GM12878 (cell line): ENCODE data around the gene C9orf78.

Experiments used
- CHD2 ChIP-seq: IDR thresholded peaks from 2 replicates; pipeline ENCODE4 v1.6.1; 2011; ENCODE audit warnings: low read depth, low read length, improper control_type of control experiment, borderline replicate concordance
- CTCF ChIP-seq, 3 experiments: IDR thresholded peaks in 2 of 3; conservative IDR thresholded peaks in 1 of 3; 2 replicates each; pipeline ENCODE4 v1.5.1; 2011; ENCODE audit warnings: low read depth in 3 of 3, low read length in 3 of 3, mild to moderate bottlenecking in 3 of 3, control low read depth in 2 of 3, moderate library complexity in 2 of 3, inconsistent platforms in 1 of 3, mixed read lengths in 1 of 3; ENCODE audit not compliant: control insufficient read depth in 2 of 3, insufficient read depth in 1 of 3; ENCODE audit errors: extremely low read depth in 1 of 3
- ETV6 ChIP-seq, 2 experiments: fragments of 450-650 bp in 1 of 2; IDR thresholded peaks in 1 of 2; conservative IDR thresholded peaks in 1 of 2; 2 replicates each; pipeline ENCODE4 v1.6.1; 2014; ENCODE audit warnings: antibody characterized with exemption in 1 of 2, borderline replicate concordance in 1 of 2, low read depth in 1 of 2, mild to moderate bottlenecking in 1 of 2, moderate library complexity in 1 of 2
- EZH2 ChIP-seq: IDR thresholded peaks from 2 replicates; pipeline ENCODE4 v1.6.1; 2012; ENCODE audit warnings: low read depth, mild to moderate bottlenecking, control low read depth, inconsistent platforms, low read length, borderline replicate concordance; ENCODE audit not compliant: control insufficient read depth
- GABPA ChIP-seq: IDR thresholded peaks from 2 replicates; pipeline ENCODE4 v1.6.1; 2014; ENCODE audit warnings: antibody characterized with exemption, low read depth, mild to moderate bottlenecking, inconsistent platforms
- HDAC6 ChIP-seq: fragments of 200-600 bp; sonication (generic); IDR thresholded peaks from one replicate; pipeline ENCODE4 v1.8.0; 2017; ENCODE audit warnings: antibody characterized with exemption; ENCODE audit not compliant: unreplicated experiment
- MTA3 ChIP-seq: IDR thresholded peaks from 2 replicates; pipeline ENCODE4 v1.6.1; 2012; ENCODE audit warnings: low read length, inconsistent platforms, borderline replicate concordance
- NFYA ChIP-seq: IDR thresholded peaks from 2 replicates; pipeline ENCODE4 v1.6.1; 2011; ENCODE audit warnings: low read depth, mild to moderate bottlenecking, low read length, improper control_type of control experiment, borderline replicate concordance
- NRF1 ChIP-seq: conservative IDR thresholded peaks from 2 replicates; pipeline ENCODE4 v1.6.1; 2011; ENCODE audit warnings: mild to moderate bottlenecking, low read depth, low read length, improper control_type of control experiment
- POLR2A ChIP-seq: IDR thresholded peaks from 2 replicates; pipeline ENCODE4 v1.6.1; 2011; ENCODE audit warnings: low read depth, mild to moderate bottlenecking, low read length
- RFX5 ChIP-seq: IDR thresholded peaks from 2 replicates; pipeline ENCODE4 v1.6.1; 2011; ENCODE audit warnings: low read depth, low read length, improper control_type of control experiment
- TCF7 ChIP-seq: IDR thresholded peaks from 2 replicates; pipeline ENCODE4 v1.6.1; 2014; ENCODE audit warnings: antibody characterized with exemption, borderline replicate concordance
- USF2 ChIP-seq: IDR thresholded peaks from 2 replicates; pipeline ENCODE4 v1.6.1; 2011; ENCODE audit warnings: low read depth, low read length, improper control_type of control experiment, borderline replicate concordance
- ZNF24 ChIP-seq: fragments of 450-650 bp; IDR thresholded peaks from 2 replicates; pipeline ENCODE4 v1.6.1; 2017; ENCODE audit warnings: antibody characterized with exemption, mild to moderate bottlenecking

GRCh38 chr9:129781131-129781530 lies 53.9 kb downstream of the C9orf78 start:
- TF ChIP-seq MTA3, result no peak
- TF ChIP-seq CHD2, result no peak
- no peak for TF ChIP-seq ZNF24
- TF ChIP-seq RFX5, result no peak
- no peak for TF ChIP-seq ETV6 (conservative IDR thresholded peaks at IDR 0.05 in 1 of 2, IDR thresholded peaks at IDR 0.05 in 1 of 2; ENCODE audit: borderline replicate concordance in 1 of 2, low read depth in 1 of 2)
- no peak for TF ChIP-seq CTCF (IDR thresholded peaks at IDR 0.05 in 2 of 3, conservative IDR thresholded peaks at IDR 0.05 in 1 of 3; ENCODE audit: control insufficient read depth in 2 of 3, extremely low read depth in 1 of 3, insufficient read depth in 1 of 3, low read depth in 3 of 3, low read length in 3 of 3)
- no peak for TF ChIP-seq TCF7
- no peak for TF ChIP-seq POLR2A
- TF ChIP-seq EZH2, result no peak
- TF ChIP-seq HDAC6, result no peak
- no peak for TF ChIP-seq NRF1
- no peak for TF ChIP-seq GABPA
- no peak for TF ChIP-seq USF2
- TF ChIP-seq NFYA, result no peak
